Hepatocyte (in vitro differentiated cells): ENCODE results near the gene TEX51. TPM values are rescaled to one million over a fixed set of nuclear protein-coding genes. Genes with fewer than 3 reads are reported as not detected.

Experiments used
- DNase-seq: peaks from one replicate; pipeline ENCODE4 v3.0.0-alpha.2; 2016; ENCODE audit warnings: low spot score
- H2AFZ ChIP-seq: fragments of 200-600 bp; sonication (generic); 2 replicates; pipeline ENCODE4 v1.6.0; 2016; ENCODE audit warnings: antibody characterized with exemption, mild to moderate bottlenecking
- H3K27ac ChIP-seq: fragments of 200-600 bp; sonication (generic); 2 replicates; pipeline ENCODE4 v1.5.1; 2016; ENCODE audit warnings: mild to moderate bottlenecking
- H3K27me3 ChIP-seq: fragments of 200-600 bp; sonication (generic); 2 replicates; pipeline ENCODE4 v1.6.1; 2016
- H3K36me3 ChIP-seq: fragments of 200-600 bp; sonication (generic); replicated peaks from 2 replicates; pipeline ENCODE4 v1.5.1; 2016; ENCODE audit warnings: low read depth; ENCODE audit not compliant: insufficient read depth
- H3K4me1 ChIP-seq: fragments of 200-600 bp; sonication (generic); 2 replicates; pipeline ENCODE4 v1.5.1; 2016; ENCODE audit warnings: mild to moderate bottlenecking, moderate library complexity; ENCODE audit not compliant: insufficient read depth
- H3K4me2 ChIP-seq: fragments of 200-600 bp; sonication (generic); 2 replicates; pipeline ENCODE4 v1.6.0; 2016
- H3K4me3 ChIP-seq: fragments of 200-600 bp; sonication (generic); 2 replicates; pipeline ENCODE4 v1.5.1; 2016; ENCODE audit warnings: mild to moderate bottlenecking
- H3K79me2 ChIP-seq: fragments of 200-600 bp; sonication (generic); 2 replicates; pipeline ENCODE4 v1.6.0; 2017; ENCODE audit warnings: mild to moderate bottlenecking
- H3K9me2 ChIP-seq: fragments of 200-600 bp; sonication (generic); replicated peaks from 2 replicates; pipeline ENCODE4 v1.6.0; 2017; ENCODE audit warnings: mild to moderate bottlenecking; ENCODE audit not compliant: insufficient read depth
- H3K9me3 ChIP-seq: fragments of 200-600 bp; sonication (generic); 2 replicates; pipeline ENCODE4 v1.5.1; 2016; ENCODE audit warnings: low read depth, mild to moderate bottlenecking
- H4K20me1 ChIP-seq: fragments of 200-600 bp; sonication (generic); 2 replicates; pipeline ENCODE4 v1.6.0; 2016; ENCODE audit warnings: mild to moderate bottlenecking; ENCODE audit not compliant: insufficient read depth, poor library complexity, severe bottlenecking
- CTCF ChIP-seq: fragments of 200-600 bp; sonication (generic); IDR thresholded peaks from 2 replicates; pipeline ENCODE4 v1.5.1; 2016; ENCODE audit warnings: antibody characterized with exemption, mild to moderate bottlenecking; ENCODE audit not compliant: poor library complexity
- EZH2 ChIP-seq: fragments of 200-600 bp; sonication (generic); IDR thresholded peaks from 2 replicates; pipeline ENCODE4 v1.6.1; 2016; ENCODE audit warnings: antibody characterized with exemption, mild to moderate bottlenecking, borderline replicate concordance
- EZH2phosphoT487 ChIP-seq: fragments of 200-600 bp; sonication (generic); IDR thresholded peaks from one replicate; pipeline ENCODE4 v1.6.1; 2018; ENCODE audit warnings: antibody characterized with exemption, mild to moderate bottlenecking, low read depth, moderate library complexity; ENCODE audit not compliant: unreplicated experiment, severe bottlenecking
- WGBS: methylation state at CpG from one replicate; pipeline ENCODE4 v1.1.6; 2016; ENCODE audit warnings: low lambda C conversion rate; ENCODE audit errors: missing lambda C conversion rate; 5-methylcytosine and 5-hydroxymethylcytosine counted together
- polyA plus RNA-seq: library from polyadenylated mRNA; unstranded; fragments of >200 nt; fragmentation: Nextera tagmentation; extraction: Ambion mirVana; gene quantifications from 2 replicates; pipeline ENCODE4 v1.2.1, GENCODE V29; 2016
- total RNA-seq: library from RNA; depleted of rRNA; stranded (reverse); fragments of >200 nt; gene quantifications from 2 replicates; pipeline ENCODE4 v1.2.3, GENCODE V29; 2014

The TEX51 gene
- total and polyA plus RNA-seq, 2 experiments from 2014 or later, result not detected

- H3K4me1 ChIP-seq, result peaks cover 4% of the 10 kb centered on the region
- no peaks in the 10 kb centered on the region for H3K9me2 ChIP-seq
- WGBS, result 94% methylated on average over 8 of the region's 8 CpGs
- H3K4me2 ChIP-seq, result no peak overlapping the region
- no peaks in the 10 kb centered on the region for H3K79me2 ChIP-seq
- H3K9me3 ChIP-seq, result no peaks in the 10 kb centered on the region
- no peaks in the 10 kb centered on the region for H4K20me1 ChIP-seq
- no peak for DNase-seq
- no peak for TF ChIP-seq EZH2phosphoT487
- no peak for TF ChIP-seq CTCF
- TF ChIP-seq EZH2, result no peak
- no peak overlapping the region for H2AFZ ChIP-seq
- H3K36me3 ChIP-seq, result no peaks in the 10 kb centered on the region
- H3K4me3 ChIP-seq, result no peak overlapping the region
- H3K27ac ChIP-seq, result no peak overlapping the region
- peaks cover 5% of the 10 kb centered on the region for H3K27me3 ChIP-seq
These were observed 12.6 kb downstream of the TEX51 start for GRCh38 chr2:126911111-126911796.

- H3K4me2 ChIP-seq, result no peak overlapping the region
- H3K9me2 ChIP-seq, result no peaks in the 10 kb centered on the region
- DNase-seq, result no peak
- H2AFZ ChIP-seq, result no peak overlapping the region
- WGBS, result 82% methylated on average over 7 of the region's 7 CpGs
- H3K79me2 ChIP-seq, result no peaks in the 10 kb centered on the region
- peaks cover 4% of the 10 kb centered on the region for H3K4me1 ChIP-seq
- H3K27me3 ChIP-seq, result peaks cover 5% of the 10 kb centered on the region
- no peak overlapping the region for H3K4me3 ChIP-seq
- H3K36me3 ChIP-seq, result no peaks in the 10 kb centered on the region
- H3K27ac ChIP-seq, result no peak overlapping the region
- H4K20me1 ChIP-seq, result no peaks in the 10 kb centered on the region
- H3K9me3 ChIP-seq, result no peaks in the 10 kb centered on the region
- TF ChIP-seq EZH2phosphoT487, result no peak
- TF ChIP-seq EZH2, result no peak
- TF ChIP-seq CTCF, result no peak
These were observed 13.5 kb downstream of the TEX51 start for GRCh38 chr2:126912201-126912600.

GRCh38 chr2:126913329-126913728 is 14.6 kb downstream of the TEX51 start:
- no peaks in the 10 kb centered on the region for H4K20me1 ChIP-seq
- H3K4me2 ChIP-seq, result no peak overlapping the region
- DNase-seq, result no peak
- H3K27ac ChIP-seq, result no peak overlapping the region
- H3K4me1 ChIP-seq, result peaks cover 4% of the 10 kb centered on the region
- 92% methylated on average over 2 of the region's 2 CpGs for WGBS
- no peaks in the 10 kb centered on the region for H3K27me3 ChIP-seq
- H3K9me3 ChIP-seq, result no peaks in the 10 kb centered on the region
- H3K36me3 ChIP-seq, result no peaks in the 10 kb centered on the region
- H3K79me2 ChIP-seq, result no peaks in the 10 kb centered on the region
- TF ChIP-seq EZH2 (no peak), EZH2phosphoT487 (no peak), CTCF (no peak)
- H3K4me3 ChIP-seq, result no peak overlapping the region
- no peaks in the 10 kb centered on the region for H3K9me2 ChIP-seq
- H2AFZ ChIP-seq, result no peak overlapping the region
